ENCODE results near the gene PALM.

DNA sequence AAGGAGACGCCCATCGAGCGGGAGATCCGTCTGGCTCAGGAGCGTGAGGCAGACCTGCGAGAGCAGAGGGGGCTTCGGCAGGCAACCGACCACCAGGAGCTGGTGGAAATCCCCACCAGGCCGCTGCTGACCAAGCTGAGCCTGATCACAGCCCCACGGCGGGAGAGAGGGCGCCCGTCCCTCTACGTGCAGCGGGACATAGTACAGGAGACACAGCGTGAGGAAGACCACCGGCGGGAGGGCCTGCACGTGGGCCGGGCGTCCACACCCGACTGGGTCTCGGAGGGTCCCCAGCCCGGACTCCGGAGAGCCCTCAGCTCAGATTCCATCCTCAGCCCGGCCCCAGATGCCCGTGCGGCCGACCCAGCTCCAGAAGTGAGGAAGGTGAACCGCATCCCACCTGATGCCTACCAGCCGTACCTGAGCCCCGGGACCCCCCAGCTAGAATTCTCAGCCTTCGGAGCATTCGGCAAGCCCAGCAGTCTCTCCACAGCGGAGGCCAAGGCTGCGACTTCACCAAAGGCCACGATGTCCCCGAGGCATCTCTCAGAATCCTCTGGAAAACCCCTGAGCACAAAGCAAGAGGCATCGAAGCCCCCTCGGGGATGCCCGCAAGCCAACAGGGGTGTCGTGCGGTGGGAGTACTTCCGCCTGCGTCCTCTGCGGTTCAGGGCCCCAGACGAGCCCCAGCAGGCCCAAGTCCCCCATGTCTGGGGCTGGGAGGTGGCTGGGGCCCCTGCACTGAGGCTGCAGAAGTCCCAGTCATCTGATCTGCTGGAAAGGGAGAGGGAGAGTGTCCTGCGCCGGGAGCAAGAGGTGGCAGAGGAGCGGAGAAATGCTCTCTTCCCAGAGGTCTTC is 49.3 kb downstream of the PALM start:
- TF ChIP-seq, protein P1, sequence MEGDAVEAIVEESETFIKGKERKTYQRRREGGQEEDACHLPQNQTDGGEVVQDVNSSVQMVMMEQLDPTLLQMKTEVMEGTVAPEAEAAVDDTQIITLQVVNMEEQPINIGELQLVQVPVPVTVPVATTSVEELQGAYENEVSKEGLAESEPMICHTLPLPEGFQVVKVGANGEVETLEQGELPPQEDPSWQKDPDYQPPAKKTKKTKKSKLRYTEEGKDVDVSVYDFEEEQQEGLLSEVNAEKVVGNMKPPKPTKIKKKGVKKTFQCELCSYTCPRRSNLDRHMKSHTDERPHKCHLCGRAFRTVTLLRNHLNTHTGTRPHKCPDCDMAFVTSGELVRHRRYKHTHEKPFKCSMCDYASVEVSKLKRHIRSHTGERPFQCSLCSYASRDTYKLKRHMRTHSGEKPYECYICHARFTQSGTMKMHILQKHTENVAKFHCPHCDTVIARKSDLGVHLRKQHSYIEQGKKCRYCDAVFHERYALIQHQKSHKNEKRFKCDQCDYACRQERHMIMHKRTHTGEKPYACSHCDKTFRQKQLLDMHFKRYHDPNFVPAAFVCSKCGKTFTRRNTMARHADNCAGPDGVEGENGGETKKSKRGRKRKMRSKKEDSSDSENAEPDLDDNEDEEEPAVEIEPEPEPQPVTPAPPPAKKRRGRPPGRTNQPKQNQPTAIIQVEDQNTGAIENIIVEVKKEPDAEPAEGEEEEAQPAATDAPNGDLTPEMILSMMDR (IDR thresholded peaks at IDR 0.05): no peak
- no peak for TF ChIP-seq POLR2A (IDR thresholded peaks at IDR 0.05)
